ENCODE data around the gene IRX2.

GRCh38 chr5:2700876-2701275, 50.6 kb downstream of the IRX2 start:
- TF ChIP-seq POLR2AphosphoS5 (IDR thresholded peaks at IDR 0.05) (no peak), CTCF (IDR thresholded peaks at IDR 0.05) (no peak), EP300 (IDR thresholded peaks at IDR 0.05; ENCODE audit: low read depth) (no peak)

All from transverse colon (tissue), 4 donors.